ENCODE results near the gene TMEM256. TPM values are rescaled to one million over a fixed set of nuclear protein-coding genes. Genes with fewer than 3 reads are reported as not detected.
A peak's percentile ranks its signal among the peaks of the same experiment; 100 is the strongest.

TMEM256 gene
- total and polyA plus RNA-seq, 9 donors, result 45.4 to 100 (median 58.2) TPM

DNA sequence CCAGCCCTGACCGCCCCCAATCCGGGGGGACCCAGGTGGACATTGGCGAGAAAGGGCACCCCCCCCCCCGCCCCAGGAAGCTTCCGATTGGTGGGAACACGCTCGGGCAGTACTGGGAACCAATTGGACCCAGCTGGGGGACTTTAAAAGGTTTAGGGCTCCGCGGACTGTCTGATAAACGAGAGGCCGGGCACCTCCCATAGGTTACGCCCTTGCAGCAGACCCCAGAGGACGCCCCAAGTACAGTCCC lies 245 bp downstream of the TMEM256 start:
- peaks cover 3% of the 10 kb centered on the region for H3K36me3 ChIP-seq (ENCODE audit: control insufficient read depth, insufficient read depth, low read length)
- H3K4me3 ChIP-seq (ENCODE audit: low read length), result peak overlapping the region; percentile 82
- H3K27ac ChIP-seq (ENCODE audit: low read length), result peak overlapping the region; percentile 98
- DNase-seq, result no peak
- H3K4me1 ChIP-seq (ENCODE audit: control insufficient read depth, insufficient read depth, low read length), result peaks cover 26% of the 10 kb centered on the region
- H3K9me3 ChIP-seq (replicated peaks; ENCODE audit: control insufficient read depth, low read depth, low read length), result no peaks in the 10 kb centered on the region
- H3K27me3 ChIP-seq (ENCODE audit: control insufficient read depth, insufficient read depth, low read length), result peaks cover 8% of the 10 kb centered on the region
- 0% methylated on average over 11 of the region's 13 CpGs for WGBS (ENCODE audit: insufficient coverage)

DNA sequence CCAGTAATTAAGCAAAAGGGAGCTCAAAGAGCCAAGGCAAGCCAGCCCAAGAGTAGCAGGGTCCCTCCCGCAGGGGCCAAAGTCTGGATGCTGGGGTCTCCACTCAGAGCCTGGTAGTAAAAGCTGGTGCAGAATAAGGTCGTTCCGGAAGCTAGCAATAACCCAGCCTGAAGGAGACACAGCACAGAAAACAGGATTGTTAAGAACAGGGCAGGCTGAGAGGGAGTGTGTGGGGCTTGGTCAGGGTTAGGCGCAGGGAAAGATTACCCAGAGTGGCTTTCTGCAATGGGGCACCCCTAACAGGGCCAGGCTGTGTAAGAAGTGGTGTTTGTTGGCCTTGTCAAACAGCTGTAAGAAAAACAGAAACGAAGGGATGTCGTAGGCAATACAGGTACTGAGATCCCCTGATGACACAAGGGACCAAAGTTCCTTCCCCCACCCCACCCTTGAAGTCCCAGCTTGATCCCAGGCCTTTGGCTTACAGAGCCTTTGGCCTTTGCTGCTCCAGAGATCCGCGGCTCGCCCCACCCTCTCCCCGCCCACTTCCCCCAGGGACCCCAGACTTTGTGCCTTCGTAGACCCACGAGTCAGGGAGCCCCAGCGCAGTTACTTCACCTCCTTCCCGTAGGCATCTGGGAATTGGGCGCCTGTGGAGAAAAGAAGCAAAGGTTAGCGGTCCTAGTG lies 712 bp downstream of the TMEM256 start:
- Histone ChIP-seq H3K27me3 (ENCODE audit: control insufficient read depth, insufficient read depth, low read length) (peaks cover 8% of the 10 kb centered on the region), H3K36me3 (ENCODE audit: control insufficient read depth, insufficient read depth, low read length) (no peaks in the 10 kb centered on the region), H3K4me1 (ENCODE audit: control insufficient read depth, insufficient read depth, low read length) (peaks cover 26% of the 10 kb centered on the region), H3K4me3 (ENCODE audit: low read length) (peak overlapping the region; percentile 82), H3K27ac (ENCODE audit: low read length) (peak overlapping the region; percentile 98), H3K9me3 (replicated peaks; ENCODE audit: control insufficient read depth, low read depth, low read length) (no peaks in the 10 kb centered on the region)
- DNase-seq, result no peak
- 12% methylated on average over 9 of the region's 16 CpGs for WGBS (ENCODE audit: insufficient coverage)

DNA sequence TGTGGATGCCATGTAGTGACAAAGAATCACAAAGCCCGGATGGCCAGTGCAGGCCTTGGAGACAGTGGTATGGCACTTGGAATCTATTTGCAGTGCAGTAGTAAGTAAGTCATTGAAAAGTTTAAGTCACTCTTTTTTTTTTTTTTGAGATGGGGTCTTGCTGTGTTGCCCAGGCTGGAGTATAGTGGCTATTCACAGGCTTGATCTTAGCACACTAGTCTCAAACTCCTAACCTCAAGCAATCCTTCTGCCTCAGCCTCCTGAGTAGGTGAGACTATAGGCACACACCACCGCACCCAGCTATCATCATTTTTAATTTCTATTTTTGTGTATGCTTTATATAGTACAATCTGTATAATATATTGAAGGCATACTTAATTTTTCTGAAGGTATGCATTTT lies 5.3 kb downstream of the TMEM256 start:
- no peaks in the 10 kb centered on the region for H3K27me3 ChIP-seq (ENCODE audit: control insufficient read depth, insufficient read depth, low read length)

DNA sequence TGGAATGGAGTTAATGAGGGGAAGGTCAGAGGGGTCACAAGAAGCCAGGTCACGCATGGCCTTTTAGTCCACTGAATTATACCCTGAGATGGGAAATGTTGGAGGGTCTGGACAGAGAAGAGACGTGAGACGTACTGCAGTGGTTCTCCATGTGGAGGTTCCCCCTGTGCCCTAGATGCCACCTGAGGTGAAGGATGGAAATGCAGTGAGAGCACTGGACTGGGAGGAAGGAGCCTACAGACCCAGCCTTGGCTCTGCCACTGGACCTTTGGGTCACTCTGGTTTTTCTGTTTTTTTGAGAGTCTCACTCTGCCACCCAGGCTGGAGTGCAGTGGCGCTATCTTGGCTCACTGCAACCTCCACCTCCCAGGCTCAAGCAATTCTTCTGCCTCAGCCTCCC lies 7.8 kb downstream of the TMEM256 start:
- Histone ChIP-seq H3K9me3 (replicated peaks; ENCODE audit: control insufficient read depth, low read depth, low read length) (no peaks in the 10 kb centered on the region), H3K27ac (ENCODE audit: low read length) (no peak overlapping the region), H3K4me3 (ENCODE audit: low read length) (no peak overlapping the region), H3K27me3 (ENCODE audit: control insufficient read depth, insufficient read depth, low read length) (no peaks in the 10 kb centered on the region), H3K4me1 (ENCODE audit: control insufficient read depth, insufficient read depth, low read length) (peaks cover 21% of the 10 kb centered on the region), H3K36me3 (ENCODE audit: control insufficient read depth, insufficient read depth, low read length) (peaks cover 12% of the 10 kb centered on the region)
- no peak for DNase-seq
- 84% methylated on average over 3 of the region's 4 CpGs for WGBS (ENCODE audit: insufficient coverage)

More for the DNA sequence above, 5.3 kb downstream of the TMEM256 start:
- H3K9me3 ChIP-seq (replicated peaks; ENCODE audit: control insufficient read depth, low read depth, low read length), result no peaks in the 10 kb centered on the region
- H3K27ac ChIP-seq (ENCODE audit: low read length), result no peak overlapping the region
- no peak overlapping the region for H3K4me3 ChIP-seq (ENCODE audit: low read length)
- 100% methylated on average over 1 of the region's 2 CpGs for WGBS (ENCODE audit: insufficient coverage)
- peaks cover 19% of the 10 kb centered on the region for H3K4me1 ChIP-seq (ENCODE audit: control insufficient read depth, insufficient read depth, low read length)
- DNase-seq, result no peak
- H3K36me3 ChIP-seq (ENCODE audit: control insufficient read depth, insufficient read depth, low read length), result no peaks in the 10 kb centered on the region

DNA sequence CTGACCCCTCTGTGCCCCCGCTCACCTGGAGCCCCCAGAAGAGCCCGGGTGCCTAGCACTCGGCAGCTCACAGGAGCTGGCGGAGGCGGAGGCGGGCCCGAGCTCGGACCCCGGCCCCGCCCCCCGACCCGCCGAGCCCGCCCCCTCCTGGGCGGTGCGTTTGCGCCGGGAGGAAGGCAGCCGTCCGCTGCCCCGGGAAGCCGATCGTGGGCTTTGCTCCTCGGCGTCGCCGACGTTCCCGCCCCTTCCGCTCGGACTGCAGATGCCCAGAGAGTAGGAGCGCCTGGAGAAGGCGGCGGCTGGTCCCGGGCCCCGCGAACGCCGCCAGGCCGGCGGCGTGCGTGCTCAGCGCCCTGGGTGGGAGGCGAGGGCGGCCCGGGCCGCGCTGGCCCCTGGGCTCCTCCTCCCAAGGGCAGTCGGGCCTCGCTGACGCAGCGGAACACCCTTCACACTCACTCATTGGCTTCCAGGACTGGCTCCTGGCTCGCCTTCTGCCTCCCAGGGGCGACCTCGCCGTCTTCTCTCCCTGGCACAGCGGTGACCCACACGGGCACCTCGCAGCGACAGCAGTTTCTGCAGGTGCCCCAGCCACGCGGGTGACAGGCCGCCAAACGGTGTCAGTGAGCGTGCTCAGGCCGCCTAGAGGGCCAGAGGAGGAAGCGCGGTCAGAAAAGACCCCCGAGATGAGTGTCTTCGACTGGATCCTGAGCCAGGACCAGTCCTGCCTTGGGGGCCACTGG lies 9.3 kb downstream of the TMEM256 start, which contains the start of gene PLSCR3:
Gene PLSCR3 (minus strand): TSS at position 74 of the 740 bp plus-strand sequence. CDS start 415 bp downstream, outside the sequence.
- under 1% methylated on average over 70 of the region's 71 CpGs for WGBS (ENCODE audit: insufficient coverage)
- H3K9me3 ChIP-seq (replicated peaks; ENCODE audit: control insufficient read depth, low read depth, low read length), result no peaks in the 10 kb centered on the region
- H3K27ac ChIP-seq (ENCODE audit: low read length), result peak within 1 kb of the TSS; percentile 88
- peaks cover 23% of the 10 kb centered on the region for H3K36me3 ChIP-seq (ENCODE audit: control insufficient read depth, insufficient read depth, low read length)
- DNase-seq, result peak; percentile 94
- peak within 1 kb of the TSS; percentile 93 for H3K4me3 ChIP-seq (ENCODE audit: low read length)
- peaks cover 24% of the 10 kb centered on the region for H3K4me1 ChIP-seq (ENCODE audit: control insufficient read depth, insufficient read depth, low read length)
- no peaks in the 10 kb centered on the region for H3K27me3 ChIP-seq (ENCODE audit: control insufficient read depth, insufficient read depth, low read length)

DNA sequence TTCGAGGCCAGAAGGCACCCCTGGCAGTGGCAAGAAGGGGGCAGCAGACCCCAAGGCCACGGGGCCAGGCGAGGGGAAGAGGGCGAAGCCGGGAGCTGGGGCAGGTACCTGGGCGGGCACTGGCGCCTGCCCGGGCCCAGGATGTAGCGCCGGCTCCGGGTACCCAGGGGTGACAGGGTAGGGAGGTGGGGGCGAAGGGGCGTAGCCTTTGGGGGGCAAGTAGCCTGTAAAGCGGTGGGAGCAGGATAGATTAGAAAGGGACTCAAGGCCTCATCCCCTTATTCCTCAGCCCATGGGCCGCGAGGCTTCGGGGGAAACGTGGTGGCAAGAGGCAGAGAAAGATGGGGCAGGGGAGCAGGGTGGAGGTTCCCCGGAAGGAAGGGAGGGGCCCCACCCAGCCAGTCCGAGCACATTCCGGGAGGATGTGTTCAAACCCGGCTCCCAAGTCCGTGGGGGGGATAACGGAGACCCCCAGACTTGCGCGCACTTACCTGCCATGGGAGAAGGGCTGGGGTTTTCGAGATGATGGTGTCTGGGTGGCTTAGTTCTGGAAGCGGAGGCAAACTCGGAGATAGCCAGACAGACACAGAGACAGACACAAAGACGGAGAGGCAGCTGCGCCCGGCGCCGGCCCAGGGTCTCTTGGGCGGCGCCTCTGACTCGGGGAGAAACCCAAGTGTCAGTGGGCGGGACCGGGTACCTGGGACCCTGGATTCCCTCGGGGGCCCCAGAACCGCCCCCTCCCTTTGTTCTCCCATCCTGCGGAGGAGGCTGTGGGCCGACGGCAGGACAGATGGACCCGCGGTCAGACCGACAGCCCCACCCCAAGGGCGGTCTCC lies 10.1 kb downstream of the TMEM256 start:
- WGBS (ENCODE audit: insufficient coverage), result 4% methylated on average over 43 of the region's 48 CpGs
- H3K27ac ChIP-seq (ENCODE audit: low read length), result peak overlapping the region; percentile 88
- H3K9me3 ChIP-seq (replicated peaks; ENCODE audit: control insufficient read depth, low read depth, low read length), result no peaks in the 10 kb centered on the region
- H3K4me3 ChIP-seq (ENCODE audit: low read length), result peak overlapping the region; percentile 93
- peaks cover 24% of the 10 kb centered on the region for H3K4me1 ChIP-seq (ENCODE audit: control insufficient read depth, insufficient read depth, low read length)
- H3K36me3 ChIP-seq (ENCODE audit: control insufficient read depth, insufficient read depth, low read length), result peaks cover 30% of the 10 kb centered on the region
- no peaks in the 10 kb centered on the region for H3K27me3 ChIP-seq (ENCODE audit: control insufficient read depth, insufficient read depth, low read length)
- DNase-seq, result peak; percentile 38

DNA sequence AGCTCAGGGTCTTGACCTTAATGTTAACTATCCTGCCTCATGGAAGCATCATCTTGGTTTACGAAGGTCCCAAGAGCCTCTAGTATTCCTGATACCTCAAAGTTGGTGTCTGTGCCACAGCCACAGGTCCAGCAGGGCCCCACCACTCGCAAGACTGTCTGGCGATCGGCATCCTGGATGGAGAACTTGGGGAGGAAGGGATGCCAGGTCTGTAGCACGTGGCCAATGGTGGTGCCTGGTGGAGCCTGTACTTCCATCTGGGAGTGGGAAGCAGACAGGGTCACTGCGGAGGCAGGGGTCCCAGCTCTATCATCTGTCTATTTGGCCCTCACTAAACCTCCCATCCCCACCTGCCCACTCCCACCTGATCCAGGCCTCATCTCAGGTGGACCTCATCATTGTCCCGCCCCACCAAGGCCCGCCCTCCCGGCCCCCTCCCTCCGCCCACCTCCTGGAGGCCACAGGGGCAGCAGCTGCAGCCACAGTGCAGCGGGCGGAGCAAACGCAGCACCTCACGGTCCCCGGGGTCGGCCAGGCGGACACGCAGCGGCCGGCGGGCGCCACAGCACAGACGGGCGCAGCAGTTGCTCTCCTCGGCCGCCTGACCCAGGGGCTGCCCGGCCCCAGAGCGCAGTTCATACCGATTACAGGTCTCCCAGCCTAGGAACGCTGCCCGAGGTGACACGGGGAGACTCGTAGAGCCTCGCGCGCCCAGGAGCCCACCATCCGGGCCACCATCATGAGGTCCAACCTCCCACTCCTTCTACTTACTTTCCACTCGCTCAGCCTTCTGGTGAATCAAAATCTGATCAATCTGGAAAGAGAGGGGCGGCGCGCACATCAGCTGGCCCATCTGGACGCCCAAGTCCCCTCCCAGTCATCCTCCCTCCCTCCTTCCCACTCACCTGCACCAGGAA lies 10.9 kb downstream of the TMEM256 start:
- Histone ChIP-seq H3K27me3 (ENCODE audit: control insufficient read depth, insufficient read depth, low read length) (no peaks in the 10 kb centered on the region), H3K4me1 (ENCODE audit: control insufficient read depth, insufficient read depth, low read length) (peaks cover 24% of the 10 kb centered on the region), H3K9me3 (replicated peaks; ENCODE audit: control insufficient read depth, low read depth, low read length) (no peaks in the 10 kb centered on the region), H3K36me3 (ENCODE audit: control insufficient read depth, insufficient read depth, low read length) (peaks cover 39% of the 10 kb centered on the region), H3K27ac (ENCODE audit: low read length) (no peak overlapping the region), H3K4me3 (ENCODE audit: low read length) (peak overlapping the region; percentile 93)
- DNase-seq, result no peak
- WGBS (ENCODE audit: insufficient coverage), result 35% methylated on average over 31 of the region's 42 CpGs

DNA sequence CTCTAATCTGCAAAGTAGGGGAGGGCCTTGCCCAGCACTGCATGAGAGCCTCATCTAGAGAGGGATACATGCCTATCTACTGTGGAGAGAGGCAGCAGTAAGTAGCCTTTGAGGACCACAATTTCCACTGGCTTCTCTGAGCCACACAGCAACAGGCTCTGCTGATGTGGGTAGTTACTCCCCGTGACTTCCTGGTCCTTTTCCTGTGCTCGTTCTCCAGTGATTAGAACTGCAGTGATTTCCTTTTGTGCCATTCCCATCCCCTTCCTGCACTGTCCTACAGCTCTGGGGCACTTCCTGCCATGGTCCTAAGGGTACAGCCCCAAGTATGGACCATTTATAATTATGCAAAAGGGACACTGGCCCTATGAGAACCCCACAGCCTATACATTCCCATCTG lies 12.6 kb downstream of the TMEM256 start:
- 53% methylated on average over 2 of the region's 2 CpGs for WGBS (ENCODE audit: insufficient coverage)
- no peak for DNase-seq
- Histone ChIP-seq H3K4me3 (ENCODE audit: low read length) (no peak overlapping the region), H3K36me3 (ENCODE audit: control insufficient read depth, insufficient read depth, low read length) (peaks cover 49% of the 10 kb centered on the region), H3K27ac (ENCODE audit: low read length) (no peak overlapping the region), H3K4me1 (ENCODE audit: control insufficient read depth, insufficient read depth, low read length) (peaks cover 24% of the 10 kb centered on the region), H3K9me3 (replicated peaks; ENCODE audit: control insufficient read depth, low read depth, low read length) (no peaks in the 10 kb centered on the region), H3K27me3 (ENCODE audit: control insufficient read depth, insufficient read depth, low read length) (no peaks in the 10 kb centered on the region)

DNA sequence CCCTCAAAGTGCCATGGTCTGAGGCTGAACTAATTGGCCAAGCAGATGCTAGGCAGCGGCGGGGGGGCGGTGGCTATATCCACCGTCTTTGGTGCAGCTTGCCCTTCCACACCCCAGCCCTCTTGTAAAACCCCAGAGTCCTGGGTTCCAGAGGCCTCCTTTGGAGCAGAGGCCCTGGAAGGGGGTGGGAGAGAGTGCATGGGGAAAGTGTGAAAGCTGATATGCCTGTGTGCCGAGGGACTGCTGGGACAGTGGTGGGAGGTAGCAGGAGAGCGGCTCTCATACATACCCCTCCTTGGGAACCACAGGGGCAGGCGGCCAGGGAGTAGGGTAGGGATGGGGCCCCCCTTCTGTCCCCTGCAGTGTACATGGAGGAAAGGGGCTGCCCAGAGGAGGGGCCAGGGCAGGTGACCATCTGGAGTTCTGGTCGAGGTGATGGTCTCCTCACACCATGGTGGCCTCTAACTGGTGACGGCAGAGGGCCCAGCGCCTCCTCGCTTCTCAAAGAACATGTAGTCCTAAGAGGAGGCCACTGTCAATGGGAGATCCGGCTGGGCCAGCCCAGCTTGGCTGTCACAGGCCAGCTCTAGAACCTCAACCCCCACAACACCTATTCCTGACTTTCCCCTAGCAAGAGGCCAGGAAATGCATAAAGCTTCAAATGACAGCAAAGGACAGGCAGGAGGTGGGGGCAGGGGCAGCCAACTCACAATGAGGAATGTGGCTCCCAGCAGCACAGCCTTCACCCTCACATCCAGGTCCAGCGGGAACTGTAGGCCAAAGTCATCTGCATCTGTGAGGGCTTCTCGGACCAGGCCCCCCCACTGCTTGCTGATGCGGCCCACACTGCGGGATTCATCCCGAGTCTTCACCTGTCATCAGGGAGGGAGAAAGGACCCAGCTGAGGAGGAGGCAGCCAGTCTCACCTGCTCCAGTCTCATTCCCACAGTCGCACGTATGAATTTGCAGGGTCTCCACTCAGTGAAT lies 13.7 kb downstream of the TMEM256 start:
- no peak for DNase-seq
- Histone ChIP-seq H3K4me3 (ENCODE audit: low read length) (no peak overlapping the region), H3K27ac (ENCODE audit: low read length) (no peak overlapping the region), H3K27me3 (ENCODE audit: control insufficient read depth, insufficient read depth, low read length) (no peaks in the 10 kb centered on the region), H3K9me3 (replicated peaks; ENCODE audit: control insufficient read depth, low read depth, low read length) (no peaks in the 10 kb centered on the region), H3K4me1 (ENCODE audit: control insufficient read depth, insufficient read depth, low read length) (peaks cover 23% of the 10 kb centered on the region), H3K36me3 (ENCODE audit: control insufficient read depth, insufficient read depth, low read length) (peaks cover 49% of the 10 kb centered on the region)
- 67% methylated on average over 8 of the region's 19 CpGs for WGBS (ENCODE audit: insufficient coverage)
